HUES6 (cell line): Measurements from ENCODE around the gene FFAR1.

Source experiments
- H3K27ac ChIP-seq: 2 replicates; pipeline ENCODE4 v1.7.0; 2013; ENCODE audit warnings: low read depth, mild to moderate bottlenecking, low read length, inconsistent platforms
- H3K27me3 ChIP-seq: 2 replicates; pipeline ENCODE4 v1.6.1; 2013; ENCODE audit warnings: low read length; ENCODE audit not compliant: control insufficient read depth, insufficient read depth
- H3K36me3 ChIP-seq: 2 replicates; pipeline ENCODE4 v1.6.1; 2013; ENCODE audit warnings: low read length; ENCODE audit not compliant: control insufficient read depth, insufficient read depth
- H3K4me1 ChIP-seq: 2 replicates; pipeline ENCODE4 v1.6.1; 2013; ENCODE audit warnings: low read length; ENCODE audit not compliant: control insufficient read depth, insufficient read depth
- H3K4me3 ChIP-seq: 2 replicates; pipeline ENCODE4 v1.5.1; 2013; ENCODE audit warnings: low read depth, low read length
- H3K9ac ChIP-seq: one replicate; pipeline ENCODE4 v1.6.1; 2013; ENCODE audit warnings: mild to moderate bottlenecking, low read length
- H3K9me3 ChIP-seq: 2 replicates; pipeline ENCODE4 v1.6.1; 2013; ENCODE audit warnings: low read depth, low read length; ENCODE audit not compliant: control insufficient read depth, insufficient read depth

Gene FFAR1, protein sequence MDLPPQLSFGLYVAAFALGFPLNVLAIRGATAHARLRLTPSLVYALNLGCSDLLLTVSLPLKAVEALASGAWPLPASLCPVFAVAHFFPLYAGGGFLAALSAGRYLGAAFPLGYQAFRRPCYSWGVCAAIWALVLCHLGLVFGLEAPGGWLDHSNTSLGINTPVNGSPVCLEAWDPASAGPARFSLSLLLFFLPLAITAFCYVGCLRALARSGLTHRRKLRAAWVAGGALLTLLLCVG (N-terminal part only)

DNA sequence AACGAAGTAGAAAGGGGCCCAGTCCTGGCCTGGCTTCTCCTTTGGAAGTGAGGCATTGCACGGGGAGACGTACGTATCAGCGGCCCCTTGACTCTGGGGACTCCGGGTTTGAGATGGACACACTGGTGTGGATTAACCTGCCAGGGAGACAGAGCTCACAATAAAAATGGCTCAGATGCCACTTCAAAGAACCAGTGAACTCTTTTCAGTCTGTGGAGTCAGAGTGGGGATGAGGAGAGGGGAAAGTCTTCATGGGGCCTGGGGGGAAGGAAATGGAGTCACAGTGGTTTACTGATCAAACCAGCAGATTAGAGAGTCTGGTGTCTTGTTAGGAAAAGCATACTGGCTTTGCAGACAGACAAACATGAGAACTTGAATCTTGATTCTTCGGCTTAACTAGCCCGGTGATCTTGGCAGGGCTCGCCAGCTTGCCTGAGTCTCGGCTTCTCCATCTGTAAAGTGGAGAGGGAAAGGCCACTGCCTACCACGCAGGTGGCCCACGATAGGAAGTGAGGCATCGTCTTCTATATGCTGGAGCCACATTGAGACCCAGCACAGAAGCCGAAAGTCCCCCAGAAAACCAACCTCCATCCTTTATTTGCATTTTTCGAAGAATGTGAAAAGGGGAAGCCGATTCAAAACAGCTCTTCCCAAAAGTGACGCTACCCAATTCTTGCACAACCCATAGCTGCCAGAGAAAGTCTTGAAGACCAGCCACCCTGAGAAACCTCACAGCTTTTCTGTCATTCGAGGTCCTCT lies at the start of gene FFAR1:
Gene FFAR1, plus strand, starts transcription at position 732 of the 759 bp plus-strand sequence. CDS start 3,650 bp downstream, outside the sequence.
- no peaks in the 10 kb centered on the region for H3K36me3 ChIP-seq
- H3K4me1 ChIP-seq: no peaks in the 10 kb centered on the region
- H3K9me3 ChIP-seq: no peaks in the 10 kb centered on the region
- H3K27me3 ChIP-seq: no peaks in the 10 kb centered on the region
- H3K4me3 ChIP-seq: no peak within 1 kb of the TSS
- H3K27ac ChIP-seq: no peak within 1 kb of the TSS
- no peak within 1 kb of the TSS for H3K9ac ChIP-seq

DNA sequence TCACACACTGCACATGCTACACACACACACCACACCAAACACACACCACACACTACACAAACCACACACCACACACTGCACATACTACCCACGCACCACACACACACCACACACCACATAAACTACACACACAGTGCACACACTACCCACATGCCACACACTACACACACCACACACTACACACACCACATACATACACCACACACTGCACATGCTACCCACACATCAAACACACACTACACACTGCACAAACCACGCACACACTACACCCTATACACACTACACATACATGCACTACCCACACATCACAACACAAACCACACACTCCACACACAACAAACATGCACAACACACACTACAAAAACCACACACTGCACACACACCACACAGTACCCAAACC lies 49.8 kb upstream of the FFAR1 start:
- H3K9ac ChIP-seq: no peak overlapping the region
- no peak overlapping the region for H3K4me3 ChIP-seq
- H3K27me3 ChIP-seq: no peaks in the 10 kb centered on the region
- no peaks in the 10 kb centered on the region for H3K36me3 ChIP-seq
- no peak overlapping the region for H3K27ac ChIP-seq
- H3K4me1 ChIP-seq: peaks cover 21% of the 10 kb centered on the region
- H3K9me3 ChIP-seq: no peaks in the 10 kb centered on the region

DNA sequence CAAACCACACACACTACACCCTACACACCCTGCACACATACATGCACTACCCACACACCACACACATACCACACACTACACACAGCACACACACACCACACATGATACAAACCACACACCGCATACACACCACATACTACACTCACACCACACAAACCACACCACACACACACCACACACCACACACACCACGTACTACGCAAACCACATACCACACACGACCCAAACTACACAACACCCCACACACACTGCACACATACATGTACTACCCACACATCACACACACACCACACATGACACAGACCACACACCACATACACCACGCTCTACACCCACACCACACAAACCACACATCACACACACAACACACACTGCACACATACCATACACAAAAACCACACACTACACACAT lies 49.1 kb upstream of the FFAR1 start:
- no peaks in the 10 kb centered on the region for H3K36me3 ChIP-seq
- H3K4me1 ChIP-seq: peaks cover 14% of the 10 kb centered on the region
- H3K4me3 ChIP-seq: no peak overlapping the region
- no peaks in the 10 kb centered on the region for H3K27me3 ChIP-seq
- H3K9ac ChIP-seq: no peak overlapping the region
- no peak overlapping the region for H3K27ac ChIP-seq
- H3K9me3 ChIP-seq: no peaks in the 10 kb centered on the region

DNA sequence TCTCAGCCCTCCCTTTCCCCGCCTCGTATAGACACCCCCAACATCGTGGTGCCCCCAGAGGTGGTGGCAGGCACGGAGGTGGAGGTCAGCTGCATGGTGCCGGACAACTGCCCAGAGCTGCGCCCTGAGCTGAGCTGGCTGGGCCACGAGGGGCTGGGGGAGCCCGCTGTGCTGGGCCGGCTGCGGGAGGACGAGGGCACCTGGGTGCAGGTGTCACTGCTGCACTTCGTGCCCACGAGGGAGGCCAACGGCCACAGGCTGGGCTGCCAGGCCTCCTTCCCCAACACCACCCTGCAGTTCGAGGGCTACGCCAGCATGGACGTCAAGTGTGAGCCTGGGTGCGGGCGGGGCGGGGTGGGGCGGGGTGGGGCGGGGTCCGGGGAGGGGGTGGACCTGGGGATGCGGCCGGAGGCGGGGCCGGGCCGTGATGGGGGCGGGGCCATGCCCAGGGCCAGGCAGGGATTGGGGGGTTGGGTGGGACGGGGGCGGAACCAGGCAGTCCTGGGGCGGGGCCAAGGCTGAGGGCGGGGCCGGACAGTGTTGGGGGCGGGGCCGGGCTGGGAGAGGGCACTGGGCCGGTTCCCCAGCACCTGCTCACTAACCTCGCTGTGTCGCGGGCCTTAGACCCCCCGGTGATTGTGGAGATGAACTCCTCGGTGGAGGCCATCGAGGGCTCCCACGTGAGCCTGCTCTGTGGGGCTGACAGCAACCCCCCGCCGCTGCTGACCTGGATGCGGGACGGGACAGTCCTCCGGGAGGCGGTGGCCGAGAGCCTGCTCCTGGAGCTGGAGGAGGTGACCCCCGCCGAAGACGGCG lies 48.0 kb upstream of the FFAR1 start:
- Histone ChIP-seq H3K4me1 (peaks cover 12% of the 10 kb centered on the region), H3K4me3 (peak overlapping the region; percentile 43), H3K36me3 (no peaks in the 10 kb centered on the region), H3K9ac (no peak overlapping the region), H3K27me3 (no peaks in the 10 kb centered on the region), H3K27ac (no peak overlapping the region), H3K9me3 (no peaks in the 10 kb centered on the region)

DNA sequence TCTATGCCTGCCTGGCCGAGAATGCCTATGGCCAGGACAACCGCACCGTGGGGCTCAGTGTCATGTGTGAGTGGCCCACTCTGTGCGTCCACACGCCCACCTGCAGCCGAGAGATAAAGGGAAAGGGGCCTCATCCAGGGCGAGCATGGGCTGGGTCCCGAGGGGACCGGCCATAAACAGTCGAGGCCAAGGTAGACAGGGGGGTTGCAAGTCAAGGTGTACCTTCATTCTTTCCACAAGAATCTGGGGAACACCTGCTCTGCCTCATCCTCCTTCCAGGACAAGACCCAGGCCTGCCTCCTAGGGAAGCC lies 47.4 kb upstream of the FFAR1 start:
- Histone ChIP-seq H3K27ac (no peak overlapping the region), H3K4me1 (peaks cover 12% of the 10 kb centered on the region), H3K27me3 (no peaks in the 10 kb centered on the region), H3K36me3 (no peaks in the 10 kb centered on the region), H3K4me3 (peak overlapping the region; percentile 43), H3K9me3 (no peaks in the 10 kb centered on the region), H3K9ac (no peak overlapping the region)

DNA sequence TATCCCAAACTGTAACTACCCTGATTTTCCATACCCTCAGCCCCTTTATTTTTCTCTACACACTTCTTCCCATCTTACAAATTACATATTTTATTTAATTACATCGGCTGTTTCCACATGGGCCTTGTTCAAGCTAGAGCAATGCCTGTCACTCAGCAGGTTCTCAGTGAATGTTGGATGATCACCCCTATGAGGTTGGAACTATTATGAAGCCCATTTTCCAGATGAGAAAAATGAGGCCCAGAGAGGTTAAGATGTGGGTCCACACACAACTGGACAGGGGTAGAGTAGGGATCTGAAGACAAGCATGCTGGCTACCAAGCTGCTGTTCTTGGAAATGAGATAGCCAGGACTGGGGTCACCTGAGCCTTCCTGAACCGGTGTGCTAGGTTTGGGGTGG lies 45.7 kb upstream of the FFAR1 start:
- H3K36me3 ChIP-seq: no peaks in the 10 kb centered on the region
- H3K9ac ChIP-seq: no peak overlapping the region
- H3K9me3 ChIP-seq: no peaks in the 10 kb centered on the region
- H3K4me3 ChIP-seq: no peak overlapping the region
- H3K4me1 ChIP-seq: peaks cover 9% of the 10 kb centered on the region; the same call in 1 of the 2 replicates
- no peak overlapping the region for H3K27ac ChIP-seq
- H3K27me3 ChIP-seq: no peaks in the 10 kb centered on the region

DNA sequence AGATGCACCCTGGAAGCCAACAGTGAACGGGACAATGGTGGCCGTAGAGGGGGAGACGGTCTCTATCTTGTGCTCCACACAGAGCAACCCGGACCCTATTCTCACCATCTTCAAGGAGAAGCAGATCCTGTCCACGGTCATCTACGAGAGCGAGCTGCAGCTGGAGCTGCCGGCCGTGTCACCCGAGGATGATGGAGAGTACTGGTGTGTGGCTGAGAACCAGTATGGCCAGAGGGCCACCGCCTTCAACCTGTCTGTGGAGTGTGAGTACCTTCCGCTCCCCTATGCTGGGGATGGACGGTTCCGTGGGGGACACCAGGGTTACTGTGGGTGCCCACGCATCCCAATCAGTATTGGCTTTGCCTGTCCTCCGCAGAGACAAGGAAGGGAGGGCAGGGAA lies 45.3 kb upstream of the FFAR1 start:
- no peaks in the 10 kb centered on the region for H3K9me3 ChIP-seq
- no peak overlapping the region for H3K9ac ChIP-seq
- H3K27ac ChIP-seq: no peak overlapping the region
- H3K4me1 ChIP-seq: peaks cover 9% of the 10 kb centered on the region; the same call in 1 of the 2 replicates
- no peak overlapping the region for H3K4me3 ChIP-seq
- no peaks in the 10 kb centered on the region for H3K27me3 ChIP-seq
- H3K36me3 ChIP-seq: no peaks in the 10 kb centered on the region

DNA sequence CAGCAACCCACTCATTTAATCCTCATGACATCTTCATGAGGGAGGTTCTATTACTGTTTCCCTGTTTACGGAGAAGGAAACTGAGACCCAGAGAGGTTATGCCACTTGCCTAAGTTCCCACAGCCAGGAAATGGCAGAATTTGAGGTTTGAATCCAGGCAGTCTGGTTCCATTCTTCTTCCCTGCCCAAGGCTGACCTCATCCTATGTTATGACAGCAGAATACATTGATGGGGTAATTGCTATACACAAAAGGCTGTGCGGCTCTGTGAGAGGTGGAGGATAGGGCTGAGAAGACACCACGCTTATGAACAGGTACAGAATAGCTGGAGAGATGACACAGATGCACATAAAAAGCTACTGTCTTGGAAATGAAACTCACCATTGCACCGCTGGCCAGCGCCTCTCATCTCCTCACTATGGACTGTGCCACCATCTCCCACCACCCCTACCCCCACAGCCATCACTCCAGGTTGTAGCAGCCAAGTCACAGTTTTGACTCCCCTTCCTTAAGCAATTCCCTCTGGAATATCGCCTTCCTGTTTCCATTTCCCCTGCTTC lies 44.3 kb upstream of the FFAR1 start:
- Histone ChIP-seq H3K9ac (no peak overlapping the region), H3K36me3 (no peaks in the 10 kb centered on the region), H3K27ac (no peak overlapping the region), H3K9me3 (no peaks in the 10 kb centered on the region), H3K27me3 (no peaks in the 10 kb centered on the region), H3K4me3 (no peak overlapping the region), H3K4me1 (peaks cover 9% of the 10 kb centered on the region; the same call in 1 of the 2 replicates)

DNA sequence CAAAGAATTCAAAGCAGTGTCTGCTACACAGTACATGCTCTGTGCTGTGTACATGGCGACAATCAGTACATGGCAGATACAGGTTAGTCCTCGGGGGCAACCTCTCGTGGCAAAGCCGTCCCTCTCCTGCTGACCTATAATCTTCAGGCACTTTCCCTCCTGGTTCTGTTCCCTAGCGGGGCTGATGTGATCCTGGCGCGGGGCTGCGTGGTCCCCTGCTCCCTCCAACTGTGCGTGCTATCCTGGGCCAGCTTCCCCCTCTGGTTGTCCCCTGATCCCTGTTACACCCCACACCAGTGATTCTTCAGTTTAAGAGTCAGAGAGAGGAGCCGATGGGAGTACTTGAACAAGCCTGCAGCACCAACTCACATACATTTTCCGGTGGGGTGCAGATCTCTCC lies 43.7 kb upstream of the FFAR1 start:
- no peaks in the 10 kb centered on the region for H3K27me3 ChIP-seq
- H3K9me3 ChIP-seq: no peaks in the 10 kb centered on the region
- H3K4me1 ChIP-seq: peaks cover 9% of the 10 kb centered on the region; the same call in 1 of the 2 replicates
- no peak overlapping the region for H3K27ac ChIP-seq
- H3K9ac ChIP-seq: no peak overlapping the region
- no peaks in the 10 kb centered on the region for H3K36me3 ChIP-seq
- no peak overlapping the region for H3K4me3 ChIP-seq

DNA sequence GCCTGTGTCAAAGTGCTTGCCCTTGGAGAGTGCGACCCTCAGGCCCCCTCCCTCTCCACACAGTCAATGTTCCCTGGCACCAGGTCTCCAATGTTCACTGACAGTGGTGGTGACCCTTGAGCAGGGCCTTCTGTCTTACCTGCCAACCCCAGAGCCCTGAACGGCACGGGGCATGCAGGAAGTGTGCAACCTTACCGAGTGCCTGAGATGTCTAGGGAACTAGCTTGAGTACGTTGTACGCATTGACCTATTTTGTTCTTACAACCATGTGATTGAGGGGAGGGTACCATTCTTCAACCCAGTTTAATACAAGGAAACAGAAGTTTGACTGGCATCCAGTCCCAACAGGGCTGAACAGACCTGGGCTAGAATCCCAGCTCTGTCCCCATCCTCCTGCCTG lies 42.5 kb upstream of the FFAR1 start:
- no peak overlapping the region for H3K4me3 ChIP-seq
- H3K4me1 ChIP-seq: peaks cover 6% of the 10 kb centered on the region; the same call in 1 of the 2 replicates
- no peaks in the 10 kb centered on the region for H3K9me3 ChIP-seq
- H3K36me3 ChIP-seq: no peaks in the 10 kb centered on the region
- no peak overlapping the region for H3K9ac ChIP-seq
- no peaks in the 10 kb centered on the region for H3K27me3 ChIP-seq
- H3K27ac ChIP-seq: no peak overlapping the region
